Motor neuron (in vitro differentiated cells): ENCODE results near the gene ABR. TPM values are rescaled to one million over a fixed set of nuclear protein-coding genes. Genes with fewer than 3 reads are reported as not detected.
"Not testable (repeated sequence)": the region's sequence is repeated elsewhere in the genome, so short reads cannot be mapped to it uniquely, and the experiment has no call there.

Experiments
- ATAC-seq, 8 experiments: fragments of 200-7000 bp; cut with Tn5 transposase; replicated peaks in 6 of 8; 2 replicates each; pipeline ENCODE4 v1.8.0; 2021; ENCODE audit warnings: mild to moderate bottlenecking in 8 of 8, moderate library complexity in 8 of 8
- H3K27ac ChIP-seq, 2 donors: fragments of 250-450 bp; sonication (Bioruptor Pico); 2 replicates each; pipeline ENCODE4 v1.9.0; 2021; ENCODE audit warnings: antibody characterized with exemption in 2 of 2, mild to moderate bottlenecking in 2 of 2, moderate library complexity in 1 of 2
- H3K4me1 ChIP-seq, 2 donors: fragments of 250-450 bp; sonication (Bioruptor Pico); replicated peaks in 1 of 2; 2 replicates each; pipeline ENCODE4 v1.6.1; 2021; ENCODE audit warnings: antibody characterized with exemption in 2 of 2, mild to moderate bottlenecking in 2 of 2, moderate library complexity in 1 of 2
- H3K4me3 ChIP-seq, 5 donors: fragments of 250-450 bp; sonication (Bioruptor Pico); 2 replicates each; pipeline ENCODE4 v1.9.0; 2021; ENCODE audit warnings: antibody characterized with exemption in 5 of 5, mild to moderate bottlenecking in 5 of 5, moderate library complexity in 4 of 5
- WGBS, 10 experiments: fragments of 450-650 bp; shearing (Covaris generic); methylation state at CpG; one replicate each; pipeline ENCODE4 v1.0.0; 2022; 5-methylcytosine and 5-hydroxymethylcytosine counted together
- in situ Hi-C, 9 experiments: fragments of 400-800 bp; cut with MboI; loops; one replicate each; pipeline ENCODE4 v1.15.0; 2021; ENCODE audit warnings: low sequenced_read_pairs in 9 of 9, low pct_unique_long_range_greater_than_20kb in 2 of 9; ENCODE audit not compliant: unreplicated experiment in 9 of 9
- total RNA-seq, 8 experiments: library from RNA; unstranded; fragments of 300-600 nt; gene quantifications; 2 replicates each; pipeline versions ENCODE4 v1.2.3 to v1.2.4, GENCODE V29; 2022

ABR gene
- total RNA-seq, 8 experiments from 2014 or later, result 21.4 to 87.4 (median 33.1) TPM

- WGBS, 10 experiments, result 60 to 100% (median 74%) methylated on average over 1 to 6 of the region's 13 CpGs; no CpG with 5 or more reads in 5 of the 10 experiments
- Histone ChIP-seq H3K4me3 (no peak overlapping the region), H3K4me1 (peaks cover 27 to 37% of the 10 kb centered on the region in 2 donors), H3K27ac (no peak overlapping the region)
- ATAC-seq, result no peak
- in situ Hi-C loops, result no loop called here
Measured at GRCh38 chr17:1149869-1150268, 29.9 kb downstream of the ABR start.

- H3K27ac ChIP-seq, result no peak overlapping the region
- ATAC-seq, result peak; percentile 48 to 80 (median 56)
- peaks cover 28 to 44% of the 10 kb centered on the region in 2 donors for H3K4me1 ChIP-seq
- in situ Hi-C loops, result no loop called here
- WGBS, 10 experiments, result 36 to 87% (median 69%) methylated on average over 1 to 4 of the region's 8 CpGs; no CpG with 5 or more reads in 6 of the 10 experiments
- no peak overlapping the region for H3K4me3 ChIP-seq
Measured at GRCh38 chr17:1147664-1148063, 32.1 kb downstream of the ABR start.

- in situ Hi-C loops, result no loop called here
- 74 to 100% (median 98%) methylated on average over 1 to 4 of the region's 9 CpGs; no CpG with 5 or more reads in 4 of the 10 experiments for WGBS, 10 experiments
- Histone ChIP-seq H3K27ac (no peak overlapping the region), H3K4me1 (peaks cover 34 to 53% of the 10 kb centered on the region in 2 donors), H3K4me3 (no peak overlapping the region)
- ATAC-seq, result no peak
Measured at GRCh38 chr17:1146561-1147265, 33.1 kb downstream of the ABR start.

GRCh38 chr17:1145311-1145986, 34.3 kb downstream of the ABR start:
- peaks cover 36 to 47% of the 10 kb centered on the region in 2 donors for H3K4me1 ChIP-seq
- WGBS, 10 experiments, result 67 to 100% (median 79%) methylated on average over 1 to 10 of the region's 14 CpGs; no CpG with 5 or more reads in 3 of the 10 experiments
- in situ Hi-C loops, result no loop called here
- H3K4me3 ChIP-seq, result no peak overlapping the region
- peak in 1 of 8 experiments; percentile 25 for ATAC-seq
- H3K27ac ChIP-seq, result peak overlapping the region in 1 of 2 donors; percentile 15

GRCh38 chr17:1144162-1144561, 35.6 kb downstream of the ABR start:
- WGBS, 10 experiments, result 62 to 100% (median 89%) methylated on average over 1 to 11 of the region's 17 CpGs; no CpG with 5 or more reads in 4 of the 10 experiments
- in situ Hi-C loops, result no loop called here
- Histone ChIP-seq H3K4me1 (peaks cover 36 to 50% of the 10 kb centered on the region in 2 donors), H3K4me3 (no peak overlapping the region), H3K27ac (peak overlapping the region in 1 of 2 donors; percentile 24)
- ATAC-seq, result no peak

- ATAC-seq, result peak; percentile 73 to 91 (median 80)
- 20 to 93% (median 70%) methylated on average over 1 to 4 of the region's 10 CpGs; no CpG with 5 or more reads in 7 of the 10 experiments for WGBS, 10 experiments
- H3K27ac ChIP-seq, result peak overlapping the region; percentile 2 to 24
- in situ Hi-C loops, result no loop called here
- H3K4me3 ChIP-seq, result no peak overlapping the region
- H3K4me1 ChIP-seq, result peaks cover 36 to 55% of the 10 kb centered on the region in 2 donors
Measured at GRCh38 chr17:1143573-1143972, 36.2 kb downstream of the ABR start.

- WGBS, 10 experiments, result 52 to 100% (median 92%) methylated on average over 2 to 4 of the region's 14 CpGs; no CpG with 5 or more reads in 7 of the 10 experiments
- H3K27ac ChIP-seq, result peak overlapping the region in 1 of 2 donors; percentile 37
- ATAC-seq, result peak in 5 of 8 experiments; percentile 31 to 71 (median 50)
- H3K4me1 ChIP-seq, result peaks cover 36 to 52% of the 10 kb centered on the region in 2 donors
- no peak overlapping the region for H3K4me3 ChIP-seq
- in situ Hi-C loops, result no loop called here
Measured at GRCh38 chr17:1142561-1142971, 37.2 kb downstream of the ABR start.

- H3K27ac ChIP-seq, result no peak overlapping the region
- H3K4me1 ChIP-seq, result peaks cover 8 to 25% of the 10 kb centered on the region in 2 donors
- no peak for ATAC-seq
- H3K4me3 ChIP-seq, result no peak overlapping the region
- 80 to 100% (median 91%) methylated on average over 1 to 14 of the region's 18 CpGs; no CpG with 5 or more reads in 1 of the 10 experiments for WGBS, 10 experiments
- in situ Hi-C loops, result no loop called here
Measured at GRCh38 chr17:1137465-1137894, 42.3 kb downstream of the ABR start.

- ATAC-seq, result no peak
- Histone ChIP-seq H3K27ac (no peak overlapping the region), H3K4me1 (peaks cover 5 to 18% of the 10 kb centered on the region in 2 donors), H3K4me3 (no peak overlapping the region)
- 78 to 100% (median 87%) methylated on average over 1 to 6 of the region's 6 CpGs for WGBS, 10 experiments
- in situ Hi-C loops, result no loop called here
Measured at GRCh38 chr17:1136748-1137147, 43.0 kb downstream of the ABR start.

GRCh38 chr17:1134634-1135324, 45.0 kb downstream of the ABR start:
- no peak overlapping the region for H3K27ac ChIP-seq
- H3K4me3 ChIP-seq, result no peak overlapping the region
- 6 to 88% (median 75%) methylated on average over 2 to 16 of the region's 29 CpGs; no CpG with 5 or more reads in 1 of the 10 experiments for WGBS, 10 experiments
- H3K4me1 ChIP-seq, result peaks cover 2 to 20% of the 10 kb centered on the region in 2 donors
- in situ Hi-C loops, result no loop called here
- ATAC-seq, result peak in 6 of 8 experiments; percentile 24 to 85 (median 74)

GRCh38 chr17:1130191-1130590, 49.6 kb downstream of the ABR start:
- no peak for ATAC-seq
- 67 to 100% (median 78%) methylated on average over 1 to 5 of the region's 11 CpGs; no CpG with 5 or more reads in 6 of the 10 experiments for WGBS, 10 experiments
- Histone ChIP-seq H3K27ac (no peak overlapping the region), H3K4me3 (no peak overlapping the region), H3K4me1 (peaks cover 6 to 24% of the 10 kb centered on the region in 2 donors)
- in situ Hi-C loops, result no loop called here

GRCh38 chr17:1128463-1128862, 51.3 kb downstream of the ABR start:
- H3K4me1 ChIP-seq, result peaks cover 19 to 37% of the 10 kb centered on the region in 2 donors
- 83 to 92% methylated on average over 1 to 2 of the region's 6 CpGs; no CpG with 5 or more reads in 8 of the 10 experiments for WGBS, 10 experiments
- not testable (repeated sequence) for H3K27ac ChIP-seq, ATAC-seq, H3K4me3 ChIP-seq
- in situ Hi-C loops, result loop anchor here in 1 of 9 experiments (10.0 kb wide), 1 partner anchor 56 kb away; no protein-coding TSS in a partner anchor
